ENCODE data around the gene EFS.

EFS gene

DNA sequence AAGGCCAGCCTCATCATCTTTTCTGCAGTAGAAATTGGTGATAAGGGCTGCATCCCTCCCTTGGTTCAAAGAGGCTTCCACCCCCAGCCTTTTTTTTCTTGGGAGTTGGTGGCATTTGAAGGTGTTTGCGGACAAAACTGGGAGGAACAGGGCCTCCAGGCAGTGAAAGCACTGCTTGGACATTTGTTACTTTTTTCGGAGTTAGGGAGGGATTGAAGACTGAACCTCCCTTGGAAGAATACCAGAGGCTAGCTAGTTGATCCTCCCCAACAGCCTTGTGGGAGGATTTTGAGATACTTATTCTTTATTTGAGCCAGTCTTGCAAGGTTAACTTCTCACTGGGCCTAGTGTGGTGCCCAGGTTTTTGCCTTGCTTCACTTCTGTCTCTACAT, 40.5 kb downstream of the EFS start:
- TF ChIP-seq, protein P1, sequence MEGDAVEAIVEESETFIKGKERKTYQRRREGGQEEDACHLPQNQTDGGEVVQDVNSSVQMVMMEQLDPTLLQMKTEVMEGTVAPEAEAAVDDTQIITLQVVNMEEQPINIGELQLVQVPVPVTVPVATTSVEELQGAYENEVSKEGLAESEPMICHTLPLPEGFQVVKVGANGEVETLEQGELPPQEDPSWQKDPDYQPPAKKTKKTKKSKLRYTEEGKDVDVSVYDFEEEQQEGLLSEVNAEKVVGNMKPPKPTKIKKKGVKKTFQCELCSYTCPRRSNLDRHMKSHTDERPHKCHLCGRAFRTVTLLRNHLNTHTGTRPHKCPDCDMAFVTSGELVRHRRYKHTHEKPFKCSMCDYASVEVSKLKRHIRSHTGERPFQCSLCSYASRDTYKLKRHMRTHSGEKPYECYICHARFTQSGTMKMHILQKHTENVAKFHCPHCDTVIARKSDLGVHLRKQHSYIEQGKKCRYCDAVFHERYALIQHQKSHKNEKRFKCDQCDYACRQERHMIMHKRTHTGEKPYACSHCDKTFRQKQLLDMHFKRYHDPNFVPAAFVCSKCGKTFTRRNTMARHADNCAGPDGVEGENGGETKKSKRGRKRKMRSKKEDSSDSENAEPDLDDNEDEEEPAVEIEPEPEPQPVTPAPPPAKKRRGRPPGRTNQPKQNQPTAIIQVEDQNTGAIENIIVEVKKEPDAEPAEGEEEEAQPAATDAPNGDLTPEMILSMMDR (IDR thresholded peaks at IDR 0.05; ENCODE audit: low read depth, low read length, missing control alignments): no peak
- in situ Hi-C loops (cut with HindIII; ENCODE audit: low sequenced_read_pairs): no loop called here

GRCh38 chr14:23323838-23324454, 41.0 kb downstream of the EFS start:
- DNase-seq (ENCODE audit: low read depth): no peak
- TF ChIP-seq, protein P1 (IDR thresholded peaks at IDR 0.05; ENCODE audit: low read depth, low read length, missing control alignments): no peak
- in situ Hi-C loops (cut with HindIII; ENCODE audit: low sequenced_read_pairs): no loop called here
- no peak overlapping the region for H3K4me3 ChIP-seq (ENCODE audit: low read depth, low read length)

More for the DNA sequence above, 40.5 kb downstream of the EFS start:
- no peak for DNase-seq (ENCODE audit: low read depth)
- no peak overlapping the region for H3K4me3 ChIP-seq (ENCODE audit: low read depth, low read length)

GRCh38 chr14:23322568-23323517, 42.1 kb downstream of the EFS start:
- no peak for DNase-seq (ENCODE audit: low read depth)
- TF ChIP-seq, protein P1 (IDR thresholded peaks at IDR 0.05; ENCODE audit: low read depth, low read length, missing control alignments): no peak
- peak overlapping the region; percentile 59 for H3K4me3 ChIP-seq (ENCODE audit: low read depth, low read length)
- in situ Hi-C loops (cut with HindIII; ENCODE audit: low sequenced_read_pairs): no loop called here

DNA sequence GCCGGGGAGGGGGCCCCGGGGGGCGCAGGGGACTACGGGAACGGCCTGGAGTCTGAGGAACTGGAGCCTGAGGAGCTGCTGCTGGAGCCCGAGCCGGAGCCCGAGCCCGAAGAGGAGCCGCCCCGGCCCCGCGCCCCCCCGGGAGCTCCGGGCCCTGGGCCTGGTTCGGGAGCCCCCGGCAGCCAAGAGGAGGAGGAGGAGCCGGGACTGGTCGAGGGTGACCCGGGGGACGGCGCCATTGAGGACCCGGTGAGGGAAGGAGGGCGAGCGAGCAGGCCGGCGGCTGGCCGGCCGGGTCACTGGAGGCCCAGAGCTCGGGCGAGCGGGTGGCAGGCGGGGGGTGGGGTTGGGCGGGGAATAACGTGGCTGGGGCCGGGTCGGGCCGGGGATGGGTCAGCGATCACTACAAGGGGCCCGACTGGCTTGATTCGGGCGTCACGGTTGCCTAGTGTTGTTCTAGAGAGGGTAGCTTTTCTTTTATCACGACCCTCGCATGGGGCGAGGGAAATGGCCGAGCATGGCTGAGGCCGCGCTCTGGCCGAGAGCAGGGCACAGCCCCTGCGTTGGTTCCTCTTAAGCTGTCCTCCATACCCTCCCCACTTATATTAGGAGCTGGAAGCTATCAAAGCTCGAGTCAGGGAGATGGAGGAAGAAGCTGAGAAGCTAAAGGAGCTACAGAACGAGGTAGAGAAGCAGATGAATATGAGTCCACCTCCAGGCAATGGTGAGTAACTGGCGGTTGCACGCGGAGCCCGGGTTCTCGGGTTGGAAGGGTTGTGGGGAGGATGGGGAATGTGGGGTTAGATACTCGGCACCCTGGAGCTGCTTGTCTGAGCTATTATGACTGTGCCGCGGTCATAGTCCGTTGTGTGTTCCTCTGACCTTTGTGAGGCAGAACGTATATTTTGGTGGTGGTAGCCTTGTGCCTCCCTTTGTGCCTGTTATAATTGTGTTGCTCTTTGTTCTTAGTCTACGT, 43.1 kb downstream of the EFS start:
- TF ChIP-seq, protein P1 (IDR thresholded peaks at IDR 0.05; ENCODE audit: low read depth, low read length, missing control alignments): no peak
- in situ Hi-C loops (cut with HindIII; ENCODE audit: low sequenced_read_pairs): no loop called here
- no peak for DNase-seq (ENCODE audit: low read depth)
- peak overlapping the region; percentile 59 for H3K4me3 ChIP-seq (ENCODE audit: low read depth, low read length)

DNA sequence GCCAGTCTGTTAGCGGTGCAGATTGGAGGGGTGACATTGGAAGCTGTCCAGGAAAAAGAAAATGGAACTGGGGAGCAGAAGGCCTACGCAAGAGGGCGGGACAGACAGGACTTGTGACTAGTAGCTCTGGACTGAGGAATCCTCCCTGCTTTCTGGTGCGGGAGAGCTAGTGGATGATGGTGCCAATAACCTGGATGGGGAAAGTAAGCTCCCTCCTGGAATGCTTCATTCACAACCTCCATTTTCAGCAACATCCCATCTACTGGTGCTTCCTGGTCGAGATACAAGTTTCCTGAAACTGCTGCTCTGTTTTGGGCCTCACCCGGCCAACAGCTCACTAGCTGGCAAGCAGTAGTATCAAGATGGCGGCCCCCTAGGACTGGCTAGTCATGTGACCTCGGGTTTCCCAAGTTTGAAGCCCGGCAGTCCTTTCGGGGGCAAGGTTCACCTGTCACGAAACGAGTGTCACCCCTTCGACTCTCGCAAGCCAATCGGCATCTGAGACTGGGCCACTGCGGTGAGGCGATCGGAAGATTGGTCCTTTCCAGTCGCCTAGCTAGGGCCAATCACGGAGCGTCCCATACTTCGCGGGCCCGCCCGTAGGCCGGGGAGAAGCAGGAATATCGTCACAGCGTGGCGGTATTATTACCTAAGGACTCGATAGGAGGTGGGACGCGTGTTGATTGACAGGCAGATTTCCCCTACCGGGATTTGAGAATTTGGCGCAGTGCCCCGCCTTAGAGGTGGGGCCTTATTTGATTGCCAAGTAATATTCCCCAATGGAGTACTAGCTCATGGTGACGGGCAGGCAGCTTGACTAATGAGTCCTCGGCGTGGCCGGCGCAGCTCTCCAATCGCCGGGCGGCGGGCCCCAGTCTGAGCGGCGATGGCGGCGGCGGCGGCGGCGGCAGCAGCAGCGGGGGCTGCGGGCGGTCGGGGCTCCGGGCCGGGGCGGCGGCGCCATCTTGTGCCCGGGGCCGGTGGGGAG, 44.1 kb downstream of the EFS start, which contains the start of gene PABPN1:
TSS of gene PABPN1 (plus strand) at position 874 of the 988 bp plus-strand sequence. CDS start at position 887, 13 bp downstream.
- peak within 1 kb of the TSS; percentile 59 for H3K4me3 ChIP-seq (ENCODE audit: low read depth, low read length)
- TF ChIP-seq, protein P1 (IDR thresholded peaks at IDR 0.05; ENCODE audit: low read depth, low read length, missing control alignments): no peak
- DNase-seq (ENCODE audit: low read depth): peak; percentile 100
- in situ Hi-C loops (cut with HindIII; ENCODE audit: low sequenced_read_pairs): no loop called here

Data from astrocyte of the cerebellum (primary cell).